GM12874 (cell line): ENCODE data around the gene CD247.

Experiments used
- TF ChIP-seq, protein P1 (sequence below): IDR thresholded peaks from 2 replicates; pipeline ENCODE4 v1.5.1; 2011; ENCODE audit warnings: low read depth, mild to moderate bottlenecking, control low read depth, low read length, moderate library complexity; ENCODE audit not compliant: insufficient read depth

Gene CD247

DNA sequence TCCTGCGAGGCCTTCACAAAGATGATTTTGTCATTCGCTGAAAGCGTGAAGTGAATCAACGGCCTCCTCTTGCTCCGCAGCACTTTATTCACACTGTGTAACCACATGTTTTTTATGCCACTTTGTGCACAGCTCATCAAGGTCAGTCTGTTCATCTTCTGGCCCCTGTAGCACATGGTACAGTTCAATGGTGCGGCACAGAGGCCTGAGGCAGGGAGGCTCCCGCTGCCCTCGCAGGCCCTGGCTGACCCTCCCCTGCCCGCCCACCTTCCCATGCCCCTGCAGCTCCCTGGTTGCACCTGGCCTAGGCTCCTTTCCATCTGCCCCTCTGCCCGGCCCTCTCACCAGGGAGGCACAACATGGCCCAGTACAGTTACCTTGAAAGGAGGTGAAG lies 87.5 kb downstream of the CD247 start:
- TF ChIP-seq, protein P1, sequence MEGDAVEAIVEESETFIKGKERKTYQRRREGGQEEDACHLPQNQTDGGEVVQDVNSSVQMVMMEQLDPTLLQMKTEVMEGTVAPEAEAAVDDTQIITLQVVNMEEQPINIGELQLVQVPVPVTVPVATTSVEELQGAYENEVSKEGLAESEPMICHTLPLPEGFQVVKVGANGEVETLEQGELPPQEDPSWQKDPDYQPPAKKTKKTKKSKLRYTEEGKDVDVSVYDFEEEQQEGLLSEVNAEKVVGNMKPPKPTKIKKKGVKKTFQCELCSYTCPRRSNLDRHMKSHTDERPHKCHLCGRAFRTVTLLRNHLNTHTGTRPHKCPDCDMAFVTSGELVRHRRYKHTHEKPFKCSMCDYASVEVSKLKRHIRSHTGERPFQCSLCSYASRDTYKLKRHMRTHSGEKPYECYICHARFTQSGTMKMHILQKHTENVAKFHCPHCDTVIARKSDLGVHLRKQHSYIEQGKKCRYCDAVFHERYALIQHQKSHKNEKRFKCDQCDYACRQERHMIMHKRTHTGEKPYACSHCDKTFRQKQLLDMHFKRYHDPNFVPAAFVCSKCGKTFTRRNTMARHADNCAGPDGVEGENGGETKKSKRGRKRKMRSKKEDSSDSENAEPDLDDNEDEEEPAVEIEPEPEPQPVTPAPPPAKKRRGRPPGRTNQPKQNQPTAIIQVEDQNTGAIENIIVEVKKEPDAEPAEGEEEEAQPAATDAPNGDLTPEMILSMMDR = no peak

DNA sequence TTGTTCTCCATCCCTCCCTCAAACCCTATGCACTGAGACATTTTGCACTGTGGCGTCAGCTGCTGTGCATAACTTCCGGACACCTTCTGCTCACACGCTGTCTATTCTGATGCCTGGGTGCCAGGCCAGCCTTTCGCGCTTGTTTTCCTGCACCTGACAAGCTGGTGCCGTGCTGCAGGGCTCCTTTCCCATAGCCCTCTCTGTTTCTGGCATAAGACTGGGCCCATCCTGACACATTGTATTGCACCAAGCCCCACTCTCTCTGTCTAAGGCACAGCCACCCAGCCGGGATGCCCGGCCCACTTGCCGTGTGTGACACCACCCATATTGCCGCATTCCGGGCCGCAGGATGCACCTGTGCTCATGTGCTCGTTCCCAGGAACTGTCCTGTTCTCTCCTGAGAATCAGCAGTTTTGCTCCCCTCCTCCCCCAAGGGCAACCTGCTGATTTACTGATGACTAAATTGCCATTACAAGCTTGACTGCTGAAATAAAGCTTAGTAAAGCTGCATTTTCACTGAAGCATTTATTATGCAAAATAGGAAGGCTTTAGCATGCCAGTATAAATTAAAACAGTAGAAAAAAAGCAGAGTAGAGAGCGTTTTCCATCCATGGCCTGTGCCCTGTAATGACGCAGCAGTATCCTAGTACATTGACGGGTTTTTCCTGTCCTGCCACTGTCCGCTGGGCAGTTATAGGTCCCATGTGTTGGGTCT lies 88.0 kb downstream of the CD247 start:
- TF ChIP-seq, protein P1 = no peak

DNA sequence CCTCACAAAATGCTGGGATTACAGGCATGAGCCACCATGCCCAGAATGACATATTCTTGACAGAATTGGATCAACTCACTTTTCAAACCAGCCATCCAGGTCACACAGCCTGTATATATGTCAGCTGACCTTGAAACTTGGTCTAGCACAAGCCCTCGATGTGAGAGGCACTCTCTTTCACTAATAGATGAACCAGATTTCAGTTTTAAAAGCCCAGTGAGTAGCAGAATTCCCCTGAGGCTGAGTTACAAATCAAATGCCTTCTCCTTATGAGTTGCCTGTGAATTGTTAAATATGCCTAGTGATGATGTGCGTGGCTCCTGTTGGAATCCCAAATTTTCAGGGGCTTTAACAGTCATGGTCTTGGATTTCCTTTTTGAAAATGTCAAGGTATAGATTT lies 88.7 kb downstream of the CD247 start:
- TF ChIP-seq, protein P1 = no peak

DNA sequence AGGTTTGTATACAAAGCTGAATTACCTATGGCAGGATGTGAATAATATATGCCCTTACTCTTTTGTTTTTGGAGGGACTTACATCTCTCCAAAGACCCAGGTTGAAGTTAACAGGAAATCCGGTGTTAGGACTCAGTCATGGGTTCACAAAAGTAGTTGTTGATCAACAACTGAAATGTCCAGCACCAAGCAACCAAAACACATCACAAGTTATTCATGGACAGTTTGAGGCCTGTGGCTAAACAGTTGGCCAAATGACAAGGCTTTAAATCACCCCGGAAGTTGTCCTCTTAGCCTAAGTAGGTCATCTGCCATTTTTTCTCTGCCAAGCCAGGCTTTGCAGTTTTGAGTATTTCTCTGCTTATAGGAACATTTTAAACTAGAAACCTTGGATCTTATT lies 89.9 kb downstream of the CD247 start:
- TF ChIP-seq, protein P1 = no peak

DNA sequence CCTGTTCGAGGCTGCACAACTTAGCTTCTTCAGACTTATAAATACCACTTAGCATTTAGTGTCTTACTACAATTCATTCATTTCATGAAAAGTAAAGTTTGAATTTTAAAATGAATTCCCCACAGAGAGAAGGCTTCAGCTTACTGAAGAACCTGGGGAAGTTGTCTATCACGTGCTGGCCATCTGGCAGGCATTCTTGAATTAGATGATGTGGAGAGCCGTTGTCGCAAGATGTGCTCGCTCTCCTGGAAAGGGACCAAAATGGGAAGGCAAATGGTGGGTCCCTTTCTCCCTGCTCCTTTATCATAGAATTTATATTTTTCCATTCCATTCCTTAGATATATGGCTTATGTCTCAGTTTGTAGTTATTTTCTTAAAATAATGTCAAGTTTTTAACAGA lies 90.5 kb downstream of the CD247 start:
- TF ChIP-seq, protein P1 = no peak

DNA sequence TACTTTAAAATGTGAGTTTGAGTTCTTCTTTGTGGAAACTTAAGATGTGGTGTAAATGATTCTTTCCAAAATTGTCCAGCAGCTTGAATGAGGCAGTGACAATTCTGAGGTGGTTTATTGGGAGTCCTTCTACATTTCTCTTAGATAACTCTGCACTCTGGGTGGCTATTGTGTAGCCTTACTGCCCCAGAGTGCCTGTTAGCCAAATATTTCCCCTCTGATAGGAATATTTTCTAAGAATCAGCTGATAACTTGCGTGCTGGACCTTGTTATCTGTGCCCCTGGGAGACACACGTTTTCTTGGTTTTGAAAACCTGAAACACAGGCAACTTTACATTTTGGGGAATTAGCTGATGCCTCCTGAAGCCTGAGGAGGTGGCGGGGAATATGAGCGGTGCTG lies 91.6 kb downstream of the CD247 start:
- TF ChIP-seq, protein P1 = no peak

DNA sequence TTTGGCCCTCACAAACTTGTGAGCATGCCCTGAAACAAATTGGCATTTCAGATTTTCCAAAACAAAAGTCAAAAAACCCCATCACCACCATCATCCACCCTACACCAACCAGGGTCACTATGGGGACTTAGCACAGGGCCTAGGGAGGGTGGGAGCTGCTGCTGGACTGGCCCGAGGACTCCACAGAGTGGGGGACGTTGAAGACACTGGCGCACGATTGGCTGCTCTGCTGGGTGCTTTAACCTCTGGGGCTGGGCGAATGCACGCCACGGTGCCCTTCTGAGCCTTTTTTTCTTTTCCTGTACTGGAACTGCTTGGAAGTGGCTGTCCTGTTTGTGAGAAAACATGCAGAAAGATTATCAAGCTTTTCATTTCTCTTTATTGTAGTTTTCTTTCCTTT lies 92.8 kb downstream of the CD247 start:
- TF ChIP-seq, protein P1 = no peak
